DND-41 (cell line): ENCODE data around the gene DPYD.

Source experiments
- ATAC-seq: fragments of 200-7000 bp; cut with Tn5 transposase; 3 replicates; pipeline ENCODE4 v1.9.1; 2021; ENCODE audit warnings: low read depth; ENCODE audit not compliant: insufficient read depth
- DNase-seq: peaks from one replicate; pipeline ENCODE4 v3.0.0-alpha.2; 2020
- H2AFZ ChIP-seq: 2 replicates; pipeline ENCODE4 v1.6.0; 2012; ENCODE audit warnings: low read depth, low read length
- H3K27ac ChIP-seq: 2 replicates; pipeline ENCODE4 v1.5.1; 2012; ENCODE audit warnings: low read length, inconsistent platforms
- H3K27me3 ChIP-seq: fragments of 200-600 bp; sonication (generic); 2 replicates; pipeline ENCODE4 v1.6.0; 2012; ENCODE audit warnings: low read length, mild to moderate bottlenecking, inconsistent platforms; ENCODE audit not compliant: insufficient read depth, poor library complexity
- H3K36me3 ChIP-seq: 2 replicates; pipeline ENCODE4 v1.5.1; 2012; ENCODE audit warnings: low read length, inconsistent platforms; ENCODE audit not compliant: insufficient read depth
- H3K4me1 ChIP-seq: 2 replicates; pipeline ENCODE4 v1.5.1; 2012; ENCODE audit warnings: mild to moderate bottlenecking, low read length; ENCODE audit not compliant: insufficient read depth
- H3K4me2 ChIP-seq: 2 replicates; pipeline ENCODE4 v1.6.0; 2012; ENCODE audit warnings: mild to moderate bottlenecking, moderate library complexity, low read length, inconsistent platforms; ENCODE audit not compliant: insufficient read depth
- H3K4me3 ChIP-seq, 2 experiments: fragments of 200-600 bp in 1 of 2; shearing (Covaris generic) in 1 of 2; 2 replicates each; pipeline ENCODE4 v1.5.1; 2012 to 2016; ENCODE audit warnings: inconsistent platforms in 2 of 2, low read length in 2 of 2, mild to moderate bottlenecking in 2 of 2, low read depth in 1 of 2, moderate library complexity in 1 of 2
- H3K79me2 ChIP-seq: 2 replicates; pipeline ENCODE4 v1.6.0; 2012; ENCODE audit warnings: low read length, inconsistent platforms; ENCODE audit not compliant: insufficient read depth
- H3K9ac ChIP-seq: 2 replicates; pipeline ENCODE4 v1.6.0; 2012; ENCODE audit warnings: low read depth, mild to moderate bottlenecking, inconsistent platforms, low read length, moderate library complexity
- H3K9me3 ChIP-seq: 2 replicates; pipeline ENCODE4 v1.5.1; 2012; ENCODE audit warnings: low read length, moderate library complexity, mild to moderate bottlenecking, inconsistent platforms; ENCODE audit not compliant: insufficient read depth, severe bottlenecking
- H4K20me1 ChIP-seq: 2 replicates; pipeline ENCODE4 v1.6.0; 2012; ENCODE audit warnings: low read length; ENCODE audit not compliant: insufficient read depth
- EZH2 ChIP-seq: IDR thresholded peaks from 3 replicates; pipeline ENCODE4 v1.6.1; 2012; ENCODE audit warnings: borderline replicate concordance, low read depth, mild to moderate bottlenecking, moderate library complexity, low read length, inconsistent platforms; ENCODE audit not compliant: severe bottlenecking
- TF ChIP-seq, protein P1 (sequence below): IDR thresholded peaks from 2 replicates; pipeline ENCODE4 v1.5.1; 2012; ENCODE audit warnings: borderline replicate concordance, low read length, moderate library complexity, mild to moderate bottlenecking; ENCODE audit not compliant: poor library complexity, severe bottlenecking; ENCODE audit errors: extremely low read depth

DPYD gene

DNA sequence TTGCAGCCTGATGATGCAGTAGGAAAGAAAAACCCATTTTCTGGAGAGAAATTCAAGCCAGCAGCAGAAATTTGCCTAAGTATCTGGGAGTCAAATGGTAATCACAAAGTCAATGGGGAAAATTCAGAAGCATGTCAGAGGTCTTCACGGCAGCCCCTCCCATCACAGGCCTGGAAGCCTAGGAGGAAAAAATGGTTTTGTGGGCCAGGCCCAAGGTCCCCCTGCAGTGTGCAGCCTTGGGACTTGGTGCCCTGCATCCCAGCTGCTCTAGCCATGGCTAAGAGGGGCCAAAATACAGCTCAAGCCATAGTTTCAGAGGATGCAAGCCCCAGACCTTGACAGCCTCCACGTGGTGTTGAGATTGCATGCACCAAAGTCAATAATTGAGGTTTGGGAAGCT is 864.4 kb downstream of the DPYD start:
- H3K36me3 ChIP-seq = no peaks in the 10 kb centered on the region
- H3K4me1 ChIP-seq = no peaks in the 10 kb centered on the region
- H3K4me3 ChIP-seq = no peak overlapping the region
- H2AFZ ChIP-seq = no peak overlapping the region
- ATAC-seq (no peak), DNase-seq (no peak)
- no peaks in the 10 kb centered on the region for H4K20me1 ChIP-seq
- H3K4me2 ChIP-seq = no peak overlapping the region
- no peak overlapping the region for H3K27ac ChIP-seq
- H3K79me2 ChIP-seq = no peaks in the 10 kb centered on the region
- H3K9ac ChIP-seq = no peak overlapping the region
- H3K27me3 ChIP-seq = no peaks in the 10 kb centered on the region
- no peak for TF ChIP-seq EZH2
- TF ChIP-seq, protein P1, sequence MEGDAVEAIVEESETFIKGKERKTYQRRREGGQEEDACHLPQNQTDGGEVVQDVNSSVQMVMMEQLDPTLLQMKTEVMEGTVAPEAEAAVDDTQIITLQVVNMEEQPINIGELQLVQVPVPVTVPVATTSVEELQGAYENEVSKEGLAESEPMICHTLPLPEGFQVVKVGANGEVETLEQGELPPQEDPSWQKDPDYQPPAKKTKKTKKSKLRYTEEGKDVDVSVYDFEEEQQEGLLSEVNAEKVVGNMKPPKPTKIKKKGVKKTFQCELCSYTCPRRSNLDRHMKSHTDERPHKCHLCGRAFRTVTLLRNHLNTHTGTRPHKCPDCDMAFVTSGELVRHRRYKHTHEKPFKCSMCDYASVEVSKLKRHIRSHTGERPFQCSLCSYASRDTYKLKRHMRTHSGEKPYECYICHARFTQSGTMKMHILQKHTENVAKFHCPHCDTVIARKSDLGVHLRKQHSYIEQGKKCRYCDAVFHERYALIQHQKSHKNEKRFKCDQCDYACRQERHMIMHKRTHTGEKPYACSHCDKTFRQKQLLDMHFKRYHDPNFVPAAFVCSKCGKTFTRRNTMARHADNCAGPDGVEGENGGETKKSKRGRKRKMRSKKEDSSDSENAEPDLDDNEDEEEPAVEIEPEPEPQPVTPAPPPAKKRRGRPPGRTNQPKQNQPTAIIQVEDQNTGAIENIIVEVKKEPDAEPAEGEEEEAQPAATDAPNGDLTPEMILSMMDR = no peak
- peaks cover 24% of the 10 kb centered on the region for H3K9me3 ChIP-seq

DNA sequence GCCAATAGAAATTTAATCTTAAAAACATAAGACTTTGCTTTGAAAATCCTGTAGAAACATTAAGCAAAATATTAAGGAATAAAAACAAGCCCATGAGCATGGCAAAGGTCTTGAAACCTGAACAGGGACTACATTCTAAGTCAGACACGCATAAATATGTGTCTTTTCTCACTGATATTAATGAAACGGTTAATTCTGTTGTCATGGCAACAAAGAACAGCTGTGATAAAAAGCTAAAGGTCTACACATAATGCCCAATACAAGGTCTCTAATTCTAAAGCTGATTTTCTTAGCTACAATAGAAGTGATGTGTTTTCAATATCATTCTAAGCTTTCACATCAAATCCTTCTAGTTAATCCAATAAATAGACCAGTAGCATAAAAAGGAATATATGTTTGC is 867.6 kb downstream of the DPYD start:
- Histone ChIP-seq H4K20me1 (no peaks in the 10 kb centered on the region), H3K4me3 (no peak overlapping the region), H3K27me3 (no peaks in the 10 kb centered on the region), H3K27ac (no peak overlapping the region), H3K4me1 (no peaks in the 10 kb centered on the region), H3K9ac (no peak overlapping the region), H2AFZ (no peak overlapping the region), H3K79me2 (no peaks in the 10 kb centered on the region), H3K9me3 (peaks cover 19% of the 10 kb centered on the region), H3K4me2 (no peak overlapping the region), H3K36me3 (no peaks in the 10 kb centered on the region)
- no peak for DNase-seq
- ATAC-seq = no peak
- TF ChIP-seq, protein P1 = no peak
- TF ChIP-seq EZH2 = no peak

DNA sequence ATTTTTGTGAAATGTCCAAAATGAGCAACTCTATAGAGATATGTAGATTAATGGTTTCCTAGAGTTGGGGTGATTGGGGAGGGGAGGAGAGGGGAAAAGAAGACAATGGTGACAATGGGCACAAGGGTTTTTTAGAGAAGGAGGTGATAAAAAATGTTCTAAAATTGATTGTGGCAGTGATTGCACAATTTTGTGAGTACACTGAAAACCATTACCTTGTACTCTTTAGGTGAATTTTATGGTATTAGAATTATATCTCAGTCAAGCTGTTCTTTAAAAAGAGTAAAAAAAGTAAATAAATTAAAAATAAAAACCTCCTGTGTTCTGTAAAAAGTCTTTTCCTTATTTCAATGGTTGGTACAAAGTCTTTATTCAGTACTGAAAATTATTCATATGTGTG is 869.0 kb downstream of the DPYD start:
- no peak overlapping the region for H3K9ac ChIP-seq
- no peaks in the 10 kb centered on the region for H3K27me3 ChIP-seq
- H3K4me3 ChIP-seq = no peak overlapping the region
- DNase-seq = no peak
- TF ChIP-seq, protein P1 = no peak
- TF ChIP-seq EZH2 = no peak
- ATAC-seq = no peak
- no peaks in the 10 kb centered on the region for H3K36me3 ChIP-seq
- H3K79me2 ChIP-seq = no peaks in the 10 kb centered on the region
- H3K4me2 ChIP-seq = no peak overlapping the region
- H3K27ac ChIP-seq = no peak overlapping the region
- peaks cover 10% of the 10 kb centered on the region for H3K9me3 ChIP-seq
- no peaks in the 10 kb centered on the region for H3K4me1 ChIP-seq
- no peaks in the 10 kb centered on the region for H4K20me1 ChIP-seq
- H2AFZ ChIP-seq = no peak overlapping the region

DNA sequence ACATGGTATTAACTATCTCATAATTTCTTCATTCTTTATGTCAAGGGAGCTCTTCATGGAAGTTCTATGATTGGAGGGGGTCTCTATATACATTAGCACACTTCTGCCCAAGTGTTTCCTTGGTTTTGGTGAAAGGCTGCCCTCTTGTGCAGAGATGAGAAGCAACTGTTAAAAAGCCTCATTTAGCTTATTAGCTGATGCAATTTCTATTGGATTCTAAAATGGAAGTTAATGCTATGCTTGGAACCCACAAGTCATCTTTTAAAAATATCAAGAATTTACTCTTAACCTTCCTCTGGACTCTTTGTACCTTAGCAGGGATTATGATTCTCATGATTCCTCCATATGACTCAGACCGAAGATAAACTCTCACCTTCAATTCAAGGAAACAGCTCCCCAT is 870.3 kb downstream of the DPYD start:
- no peak for TF ChIP-seq EZH2
- TF ChIP-seq, protein P1 = peak; percentile 38
- ATAC-seq (0 out of 3 replicates have a peak, but pooled peaks have one; percentile 40), DNase-seq (no peak)
- Histone ChIP-seq H3K9ac (no peak overlapping the region), H3K27ac (no peak overlapping the region), H3K4me2 (no peak overlapping the region), H3K36me3 (no peaks in the 10 kb centered on the region), H2AFZ (no peak overlapping the region), H3K4me1 (no peaks in the 10 kb centered on the region), H3K79me2 (no peaks in the 10 kb centered on the region), H3K27me3 (no peaks in the 10 kb centered on the region), H3K4me3 (no peak overlapping the region), H4K20me1 (no peaks in the 10 kb centered on the region), H3K9me3 (no peaks in the 10 kb centered on the region)
